ENCODE results near the gene CCDC88C.

CCDC88C gene

GRCh38 chr14:91303924-91304229, 113.7 kb downstream of the CCDC88C start:
- DNase-seq, result no peak

DNA sequence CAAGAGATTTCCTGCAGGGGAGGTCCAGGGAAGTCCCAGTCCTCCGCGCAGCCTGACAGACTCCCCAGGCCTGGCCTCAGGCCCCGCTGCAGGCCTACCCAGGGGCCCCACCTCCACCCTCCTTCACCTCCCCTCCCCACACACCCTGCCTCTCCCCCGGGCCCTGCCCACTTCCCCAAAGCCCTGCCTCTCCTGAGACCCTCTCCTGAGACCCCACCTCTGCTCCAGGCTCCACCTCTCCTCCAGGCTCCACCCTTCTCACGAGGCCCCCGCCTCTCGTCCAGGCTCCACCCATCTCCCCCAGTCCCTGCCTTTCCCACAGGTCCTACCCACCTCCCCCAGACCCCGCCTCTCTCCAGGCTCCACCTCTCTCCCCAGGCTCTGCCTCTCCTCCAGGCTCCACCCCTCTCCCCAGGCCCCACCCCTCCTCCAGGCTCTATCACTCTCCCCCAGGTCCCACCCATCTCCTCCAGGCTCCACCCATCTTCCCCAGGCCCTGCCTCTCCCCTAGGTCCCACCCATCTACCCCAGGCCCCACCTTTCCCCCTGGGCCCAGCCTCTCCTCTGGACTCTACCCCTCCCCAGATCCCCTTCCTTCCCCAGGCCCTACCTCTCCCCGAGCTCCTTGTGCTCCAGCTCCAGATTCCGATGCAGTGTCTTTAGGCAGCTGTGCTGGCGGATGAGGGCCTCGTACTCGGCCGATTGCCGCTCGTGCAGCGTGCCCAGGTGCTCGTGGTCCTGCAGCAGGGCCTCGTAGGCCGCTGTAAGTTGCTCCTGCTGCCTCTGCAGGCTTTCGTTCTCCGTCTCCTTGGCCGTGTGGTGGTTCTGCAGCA, 114.3 kb downstream of the CCDC88C start:
- DNase-seq, result peak; percentile 65

- DNase-seq, result no peak
Observed at GRCh38 chr14:91302391-91302790, 115.2 kb downstream of the CCDC88C start.

GRCh38 chr14:91300957-91301356, 116.7 kb downstream of the CCDC88C start:
- no peak for DNase-seq

DNA sequence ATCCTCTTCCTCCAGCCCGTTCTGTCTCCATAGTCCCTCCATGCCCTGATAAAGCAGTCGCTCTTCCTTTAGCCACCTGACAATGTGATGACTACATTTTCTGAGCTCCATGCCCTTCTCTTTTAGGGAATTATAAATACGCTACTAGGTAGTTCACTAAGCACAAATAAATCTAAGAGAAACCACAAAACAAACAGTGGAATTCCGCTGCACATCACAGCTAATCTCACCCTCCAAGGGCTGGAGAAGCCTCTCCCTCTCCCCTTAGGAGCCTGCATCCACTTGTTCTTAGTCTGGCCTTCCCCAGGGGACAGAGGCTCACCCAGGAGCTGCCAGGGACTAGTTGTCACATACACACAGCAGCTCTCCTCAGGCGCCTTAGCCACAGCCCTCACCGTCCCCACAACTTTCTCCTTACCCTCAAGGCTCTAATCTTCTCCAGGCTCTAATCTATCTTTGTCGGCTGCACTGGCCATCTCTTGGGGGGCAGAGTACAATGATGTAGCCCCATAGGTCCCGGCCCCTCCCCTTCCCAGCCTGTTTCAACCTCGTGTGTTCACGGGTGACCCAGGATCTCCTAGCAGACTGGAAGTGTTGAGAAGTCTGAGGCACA, 117.2 kb downstream of the CCDC88C start:
- DNase-seq, result no peak

- DNase-seq, result no peak
Observed at GRCh38 chr14:91299121-91300115, 118.2 kb downstream of the CCDC88C start.

- DNase-seq, result no peak
Observed at GRCh38 chr14:91298576-91298975, 119.0 kb downstream of the CCDC88C start.

DNA sequence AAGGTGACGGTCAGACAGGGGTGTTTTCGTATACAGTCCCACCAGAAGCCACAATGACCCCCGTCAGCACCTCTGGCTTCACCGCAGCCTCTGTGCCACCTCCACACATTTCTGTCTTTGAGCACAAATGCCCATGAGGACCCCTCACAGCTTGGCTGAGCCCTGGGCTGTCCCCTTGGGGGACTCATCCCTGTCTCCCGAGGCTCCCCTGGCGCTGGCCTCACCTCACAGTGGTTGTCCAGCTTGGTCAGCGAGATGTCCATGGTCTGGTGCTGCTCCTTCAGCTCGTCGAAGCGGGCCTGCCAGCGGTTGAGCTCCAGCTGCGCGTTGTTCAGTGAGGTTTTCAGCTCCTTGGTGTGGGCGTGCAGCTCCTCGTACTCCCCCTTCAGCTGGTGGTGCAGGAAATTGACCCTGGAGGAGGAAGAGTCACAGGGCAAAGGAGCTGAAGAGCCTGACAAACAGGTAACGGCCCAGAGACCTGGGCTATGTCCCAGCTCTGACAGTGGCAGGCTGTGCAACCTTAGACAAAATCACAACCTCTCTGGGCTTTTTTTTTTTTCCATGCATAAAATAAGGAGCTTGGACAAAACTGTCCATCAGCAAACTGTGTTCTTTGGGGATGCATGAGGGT, 120.4 kb downstream of the CCDC88C start:
- no peak for DNase-seq

- DNase-seq, result no peak
Observed at GRCh38 chr14:91295851-91296796, 121.5 kb downstream of the CCDC88C start.

GRCh38 chr14:91295276-91295845, 122.3 kb downstream of the CCDC88C start:
- no peak for DNase-seq

DNA sequence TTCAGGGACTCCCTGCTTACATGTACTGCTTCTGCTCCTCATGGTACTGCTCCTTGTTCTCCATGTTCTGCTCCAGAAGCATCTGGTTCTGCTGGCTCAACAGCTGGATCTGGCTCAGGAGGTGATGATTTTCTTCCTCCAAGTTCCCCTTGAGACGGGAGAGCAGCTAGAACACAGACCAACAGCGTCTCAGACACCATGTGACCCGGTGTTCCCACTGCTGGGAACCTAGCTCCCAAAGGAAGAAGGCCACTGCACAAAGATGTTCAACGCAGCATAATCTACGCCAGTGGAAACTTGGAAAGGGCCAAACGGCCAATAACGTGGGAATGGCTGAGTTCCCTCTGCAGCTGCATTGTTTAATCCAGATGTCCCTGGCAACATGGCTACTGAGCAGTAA, 123.5 kb downstream of the CCDC88C start:
- no peak for DNase-seq

DNA sequence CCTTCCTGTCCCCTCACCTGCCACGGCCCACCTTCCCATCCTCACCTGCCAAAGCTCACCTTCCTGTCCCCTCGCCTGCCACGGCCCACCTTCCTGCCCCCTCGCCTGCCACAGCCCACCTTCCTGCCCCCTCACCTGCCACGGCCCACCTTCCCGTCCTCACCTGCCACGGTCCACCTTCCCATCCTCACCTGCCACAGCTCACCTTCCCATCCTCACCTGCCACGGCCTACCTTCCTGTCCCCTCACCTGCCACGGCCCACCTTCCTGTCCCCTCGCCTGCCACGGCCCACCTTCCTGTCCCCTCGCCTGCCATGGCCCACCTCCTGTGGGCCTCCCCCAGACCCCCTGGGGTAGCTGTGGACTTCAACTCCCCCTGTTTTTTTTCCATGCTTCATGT, 124.3 kb downstream of the CCDC88C start:
- DNase-seq, result no peak

GRCh38 chr14:91292491-91292890, 125.1 kb downstream of the CCDC88C start:
- DNase-seq, result peak; percentile 81

- no peak for DNase-seq
Observed at GRCh38 chr14:91291786-91292405, 125.7 kb downstream of the CCDC88C start.

- DNase-seq, result no peak
Observed at GRCh38 chr14:91290986-91291385, 126.6 kb downstream of the CCDC88C start.

- DNase-seq, result no peak
Observed at GRCh38 chr14:91289464-91289863, 128.2 kb downstream of the CCDC88C start.

DNA sequence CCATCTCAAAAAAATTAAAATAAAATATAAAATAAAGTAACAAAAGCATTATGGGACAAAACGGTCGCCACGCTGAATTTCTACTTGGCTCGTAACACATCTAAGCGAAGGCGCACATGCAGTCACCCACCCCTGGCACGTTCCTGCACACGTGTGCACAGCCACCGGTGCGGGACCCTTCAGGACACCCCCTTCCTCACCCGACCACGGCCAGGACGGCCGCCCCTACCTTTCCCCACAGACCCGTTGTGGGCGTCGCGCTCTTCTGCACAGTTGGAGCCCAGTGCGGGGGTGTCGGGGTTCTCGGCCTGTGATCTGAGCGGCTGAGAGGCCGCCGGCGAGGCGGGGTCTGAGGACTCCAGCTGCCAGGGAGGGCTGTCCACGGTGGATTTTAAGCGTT, 128.7 kb downstream of the CCDC88C start:
- DNase-seq, result no peak

DNA sequence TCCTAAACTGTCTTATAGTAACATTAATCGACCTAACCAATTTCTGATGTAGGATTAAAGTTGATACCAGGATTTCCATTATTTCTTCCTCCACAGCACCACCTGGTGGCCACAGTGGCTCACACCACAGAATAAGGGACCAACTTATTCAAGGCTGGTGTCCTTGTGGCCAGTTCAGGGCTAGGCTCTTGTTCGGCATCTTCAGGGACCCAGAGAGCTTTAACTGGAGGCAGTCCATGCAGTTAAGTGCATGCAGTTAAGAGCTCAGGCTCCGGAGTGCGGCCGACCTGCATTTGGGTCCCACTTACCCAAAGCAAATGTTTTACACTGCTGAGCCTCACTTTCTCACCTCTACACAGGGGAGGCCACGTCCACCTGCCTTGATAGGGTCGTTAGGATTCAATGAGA, 131.1 kb downstream of the CCDC88C start:
- DNase-seq, result peak; percentile 77

GRCh38 chr14:91284791-91285548, 132.7 kb downstream of the CCDC88C start:
- DNase-seq, result no peak

DNA sequence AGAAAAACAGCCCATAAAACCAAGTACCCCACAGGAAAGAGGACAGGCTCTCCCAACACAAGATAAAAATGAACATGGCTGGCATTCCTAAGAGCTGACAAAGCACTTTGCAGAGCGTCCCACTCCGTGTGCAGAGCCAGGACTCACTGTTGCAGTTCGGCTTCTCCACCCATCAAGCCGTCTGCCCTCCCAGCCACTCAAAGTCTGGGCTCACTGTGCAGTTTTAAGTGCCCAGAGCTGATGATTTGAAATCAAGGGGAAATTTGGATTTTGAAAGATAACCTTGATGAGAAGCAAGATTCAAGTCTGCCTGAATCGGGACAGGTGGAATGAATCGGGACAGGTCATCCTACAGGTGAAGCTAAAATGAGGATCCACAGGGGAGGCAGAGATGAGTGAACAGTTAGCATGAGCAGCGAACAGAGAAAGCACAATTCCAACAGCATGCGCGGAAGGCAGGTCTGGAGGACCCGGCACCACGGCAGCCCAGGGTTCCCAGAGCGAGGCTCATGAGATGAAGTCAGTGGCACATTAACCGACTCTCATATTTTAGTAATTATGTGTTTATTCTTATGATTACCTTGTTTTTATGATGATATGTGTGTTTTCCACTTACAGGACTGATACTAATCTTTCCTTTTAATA, 133.4 kb downstream of the CCDC88C start:
- no peak for DNase-seq
